A172 (cell line): ENCODE measurements around the gene PSORS1C1. TPM values are rescaled to one million over a fixed set of nuclear protein-coding genes. Genes with fewer than 3 reads are reported as not detected.

ENCODE experiments used
- DNase-seq: peaks from one replicate; pipeline ENCODE4 v3.0.0-alpha.2; 2015; ENCODE audit warnings: low spot score
- total RNA-seq: library from RNA; depleted of rRNA; stranded (reverse); fragments of >200 nt; shearing (Covaris generic); gene quantifications from 2 replicates; pipeline ENCODE4 v1.2.3, GENCODE V29; 2014

PSORS1C1 gene
- total RNA-seq, 1 experiment from 2014 or later, result 1.1 TPM

DNA sequence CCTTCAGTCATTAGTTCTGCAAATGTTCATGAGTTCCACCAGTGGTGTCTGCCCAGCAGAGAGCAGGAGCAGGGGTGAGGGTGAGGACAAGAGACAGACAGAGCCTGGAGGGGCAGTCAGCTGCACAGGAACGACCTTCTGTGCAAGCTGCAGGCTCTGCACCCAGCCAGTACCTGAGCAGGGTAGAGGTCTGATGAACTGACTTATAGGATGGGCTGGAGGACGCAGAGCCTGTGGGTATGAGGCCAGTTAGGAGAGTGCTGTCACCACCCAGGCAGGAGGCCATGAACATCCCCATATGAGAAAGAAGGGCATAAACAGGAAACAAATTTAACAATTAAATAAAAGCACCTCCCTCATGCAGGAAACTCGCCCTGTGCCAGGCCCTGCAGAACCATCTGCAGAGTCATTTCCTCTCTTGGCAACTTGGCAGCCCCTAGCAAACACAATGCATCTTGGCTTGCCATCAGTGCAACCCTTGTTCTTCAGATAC is 20.2 kb upstream of the PSORS1C1 start:
- peak; percentile 53 for DNase-seq

DNA sequence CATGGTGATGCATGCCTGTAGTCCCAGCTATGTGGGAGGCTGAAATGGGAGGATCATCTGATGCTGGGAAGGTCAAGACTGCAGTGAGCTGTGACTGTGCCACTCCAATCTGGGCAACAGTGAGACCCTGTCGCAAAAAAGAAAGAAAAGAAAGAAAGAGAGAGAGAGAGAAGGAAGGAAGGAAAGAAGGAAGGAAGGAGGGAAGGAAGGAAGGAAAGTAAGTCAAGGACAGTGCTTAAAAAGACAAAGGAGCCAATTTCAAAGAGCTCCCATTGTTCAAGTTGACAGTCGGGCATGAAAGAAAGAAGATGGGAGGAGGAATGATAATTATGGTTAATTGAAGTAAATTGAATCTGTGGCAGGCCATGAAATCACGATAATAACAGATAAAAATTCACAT is 18.4 kb upstream of the PSORS1C1 start:
- DNase-seq, result no peak

DNA sequence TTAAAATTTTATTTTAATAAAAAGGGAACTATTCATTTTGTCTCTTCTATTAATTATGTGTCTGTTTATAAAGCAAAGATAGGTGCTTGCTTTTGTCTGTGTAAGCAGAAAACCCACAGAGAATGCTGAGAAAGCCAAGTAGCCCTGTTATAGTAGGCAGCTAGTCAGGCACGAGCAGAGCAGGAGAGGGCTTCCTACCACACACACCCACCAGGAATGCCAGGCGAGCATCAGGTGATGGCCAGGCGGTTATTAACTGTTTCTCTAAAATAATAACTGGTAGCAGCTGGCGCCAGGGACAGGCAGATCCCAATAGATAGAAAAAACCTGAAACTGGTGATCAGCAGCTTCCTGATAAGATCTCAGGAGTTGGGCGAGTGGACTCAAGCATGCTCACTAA is 17.9 kb upstream of the PSORS1C1 start:
- DNase-seq, result no peak

DNA sequence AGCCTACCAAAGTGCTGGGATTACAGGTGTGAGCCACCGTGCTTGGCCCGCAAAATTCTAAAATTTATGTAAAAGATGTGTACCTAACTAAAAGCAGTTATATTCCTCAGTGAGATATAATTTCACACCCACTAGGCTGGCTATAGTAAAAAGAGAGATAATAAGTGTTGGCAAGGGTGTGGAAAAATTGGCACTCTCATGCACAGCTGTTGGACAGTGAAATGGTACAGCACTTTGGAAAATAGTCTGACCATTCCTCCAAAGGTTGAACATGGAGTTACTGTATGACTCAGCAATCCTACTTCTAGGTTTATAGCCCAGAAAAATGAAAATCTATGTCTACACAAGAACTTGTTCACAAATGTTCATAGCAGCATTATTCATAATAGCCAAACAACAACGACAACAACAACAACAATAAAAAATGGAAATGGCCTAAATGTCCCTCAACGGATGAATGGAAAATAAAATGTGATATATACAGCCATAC is 16.1 kb upstream of the PSORS1C1 start:
- DNase-seq, result no peak

DNA sequence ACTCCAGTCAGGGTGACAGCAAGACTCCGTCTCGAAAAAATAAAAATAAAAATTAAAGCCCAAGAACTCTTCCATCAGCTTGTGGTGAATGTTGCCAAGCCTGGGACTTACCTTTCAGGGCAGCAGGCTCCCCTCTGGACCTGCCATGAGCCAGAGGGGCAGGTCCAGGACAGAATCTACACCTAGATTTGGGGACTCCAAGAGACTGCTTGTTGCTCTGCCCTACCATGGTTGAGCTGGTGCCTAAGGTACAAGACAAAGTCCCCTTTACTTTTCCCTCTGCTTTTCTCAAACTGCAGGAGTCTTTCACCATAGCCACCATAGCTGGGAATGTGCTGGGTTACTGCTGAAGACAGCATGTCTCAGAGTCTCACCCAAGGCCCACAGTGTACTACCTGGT is 11.5 kb upstream of the PSORS1C1 start:
- no peak for DNase-seq

DNA sequence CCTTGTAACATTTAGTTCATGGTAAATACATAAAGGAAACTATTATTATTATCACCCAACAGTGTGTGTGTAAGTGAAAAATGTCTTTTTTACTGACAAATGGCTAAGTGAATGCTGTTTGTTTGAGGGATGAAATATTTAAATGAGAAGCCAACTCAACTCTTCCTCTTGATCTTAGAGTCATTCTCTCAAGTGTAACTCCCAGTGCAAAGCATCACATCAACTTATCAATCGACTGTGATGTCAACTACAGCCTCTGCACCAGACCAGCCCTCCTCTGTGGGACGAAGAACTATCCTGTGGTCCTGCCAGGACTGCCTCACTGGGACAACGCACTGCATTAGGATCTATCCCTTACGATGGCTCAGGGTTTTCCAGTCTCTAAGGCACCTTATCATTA is 7.5 kb upstream of the PSORS1C1 start:
- DNase-seq, result no peak

DNA sequence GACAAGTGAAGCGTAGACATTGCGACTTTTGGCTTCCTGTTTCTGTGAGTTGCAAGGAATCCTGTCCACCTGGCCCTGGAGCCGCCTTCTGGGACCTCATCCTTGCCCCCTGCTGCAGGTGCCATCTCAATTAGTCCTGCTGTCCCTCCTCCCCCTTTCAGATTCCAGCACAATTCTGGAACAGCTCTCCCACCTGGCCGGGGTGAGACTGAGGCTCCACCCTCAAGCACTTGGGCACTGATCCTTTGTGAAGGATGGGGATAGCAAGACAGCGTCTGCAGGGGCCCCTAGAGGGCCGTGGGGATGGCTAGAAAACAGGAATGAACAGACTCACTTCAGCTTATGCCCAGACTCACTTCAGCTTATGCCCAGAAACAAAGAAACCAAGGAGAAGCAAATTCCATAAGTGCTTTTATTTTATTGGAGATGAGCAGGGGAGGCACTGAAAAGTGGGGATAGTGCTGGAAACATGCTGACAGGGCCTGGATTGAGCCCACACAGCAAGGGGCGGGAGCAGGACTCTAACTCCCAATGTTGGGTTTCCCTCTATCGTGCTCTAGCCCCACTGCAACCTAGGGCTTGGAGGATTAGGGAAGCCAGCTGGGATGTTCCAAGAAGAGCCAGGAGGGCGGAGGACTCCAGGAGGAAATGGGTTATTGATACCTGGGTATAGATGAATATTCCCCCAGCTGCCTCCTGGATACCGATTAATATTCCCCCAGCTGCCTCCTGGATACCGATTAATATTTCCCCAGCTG is 3.6 kb upstream of the PSORS1C1 start:
- DNase-seq, result no peak

DNA sequence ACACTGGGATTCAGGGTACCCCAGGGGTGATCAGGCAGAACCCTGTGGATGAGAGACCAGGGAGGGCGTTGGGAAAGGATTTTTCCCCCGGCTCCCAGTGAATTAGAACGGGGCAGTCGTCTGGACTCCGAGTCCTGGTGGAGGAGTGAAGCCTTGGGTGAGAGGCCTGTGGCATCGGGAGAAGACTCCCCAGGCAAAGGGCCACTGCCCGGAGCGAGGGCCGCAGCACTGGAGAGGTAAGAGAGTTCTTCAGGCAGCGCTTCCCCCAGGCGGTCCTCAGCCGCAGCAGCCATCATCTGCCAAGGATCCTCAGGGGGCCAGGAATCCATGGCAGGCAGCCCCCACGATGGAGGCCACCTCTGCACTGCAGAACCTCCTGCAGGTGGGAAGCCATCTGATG is 2.9 kb upstream of the PSORS1C1 start:
- DNase-seq, result no peak

DNA sequence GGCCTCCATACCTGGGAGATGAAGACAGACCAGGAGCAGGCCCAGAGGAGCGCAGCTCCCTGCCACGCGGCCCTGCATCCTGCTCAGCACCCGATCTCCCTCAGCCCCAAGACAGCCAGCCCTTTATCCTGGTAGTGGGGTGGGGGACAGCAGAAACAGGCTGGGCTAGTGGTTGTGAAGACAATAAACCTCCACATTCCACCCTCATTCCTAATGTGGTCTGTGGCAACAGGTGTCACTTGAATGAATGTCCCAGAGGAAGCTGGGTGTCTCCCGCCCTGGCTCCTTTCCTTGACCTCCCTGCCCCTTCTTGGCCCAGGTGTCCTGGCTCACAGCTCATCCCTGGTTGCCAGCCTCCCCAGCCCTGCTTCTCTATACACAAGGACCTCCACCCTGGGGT is 2.1 kb upstream of the PSORS1C1 start, which contains the start of gene C6orf15:
C6orf15 (minus strand) TSS at position 98 of the 400 bp plus-strand sequence; CDS start at position 78, 20 bp downstream.
- DNase-seq, result no peak

DNA sequence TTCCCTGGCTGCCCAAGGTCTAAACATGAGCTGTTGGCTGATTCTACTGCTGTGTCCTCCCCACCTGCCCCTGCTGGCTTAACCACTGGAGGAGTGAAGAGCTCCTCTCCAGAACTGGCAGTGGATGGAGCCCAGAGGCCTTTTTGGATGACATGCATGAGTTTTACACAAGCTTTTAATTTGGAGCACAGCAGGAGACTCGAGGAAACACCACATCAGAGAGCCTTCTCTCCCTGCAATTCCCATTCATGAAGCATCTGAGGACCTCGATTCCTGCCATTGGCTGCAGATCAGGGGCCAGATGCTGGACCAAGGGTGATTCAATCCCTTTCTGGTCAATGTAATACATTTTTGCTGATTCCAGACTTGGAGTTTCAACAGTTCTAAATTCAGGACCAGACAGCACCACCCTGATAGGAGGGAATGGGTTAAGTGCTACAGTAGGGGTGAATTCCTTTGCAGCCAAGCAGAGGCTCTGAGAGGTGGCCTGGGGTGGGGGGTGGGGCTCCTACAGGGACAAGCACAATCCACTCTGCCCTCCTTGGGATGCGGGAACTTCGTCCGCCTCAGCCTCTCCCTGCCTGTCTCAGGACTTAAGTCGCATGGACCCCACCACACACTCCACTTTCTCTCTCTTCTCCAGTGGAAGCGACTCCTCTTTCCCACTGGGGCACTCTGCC is 599 bp upstream of the PSORS1C1 start:
- peak; percentile 63 for DNase-seq

DNA sequence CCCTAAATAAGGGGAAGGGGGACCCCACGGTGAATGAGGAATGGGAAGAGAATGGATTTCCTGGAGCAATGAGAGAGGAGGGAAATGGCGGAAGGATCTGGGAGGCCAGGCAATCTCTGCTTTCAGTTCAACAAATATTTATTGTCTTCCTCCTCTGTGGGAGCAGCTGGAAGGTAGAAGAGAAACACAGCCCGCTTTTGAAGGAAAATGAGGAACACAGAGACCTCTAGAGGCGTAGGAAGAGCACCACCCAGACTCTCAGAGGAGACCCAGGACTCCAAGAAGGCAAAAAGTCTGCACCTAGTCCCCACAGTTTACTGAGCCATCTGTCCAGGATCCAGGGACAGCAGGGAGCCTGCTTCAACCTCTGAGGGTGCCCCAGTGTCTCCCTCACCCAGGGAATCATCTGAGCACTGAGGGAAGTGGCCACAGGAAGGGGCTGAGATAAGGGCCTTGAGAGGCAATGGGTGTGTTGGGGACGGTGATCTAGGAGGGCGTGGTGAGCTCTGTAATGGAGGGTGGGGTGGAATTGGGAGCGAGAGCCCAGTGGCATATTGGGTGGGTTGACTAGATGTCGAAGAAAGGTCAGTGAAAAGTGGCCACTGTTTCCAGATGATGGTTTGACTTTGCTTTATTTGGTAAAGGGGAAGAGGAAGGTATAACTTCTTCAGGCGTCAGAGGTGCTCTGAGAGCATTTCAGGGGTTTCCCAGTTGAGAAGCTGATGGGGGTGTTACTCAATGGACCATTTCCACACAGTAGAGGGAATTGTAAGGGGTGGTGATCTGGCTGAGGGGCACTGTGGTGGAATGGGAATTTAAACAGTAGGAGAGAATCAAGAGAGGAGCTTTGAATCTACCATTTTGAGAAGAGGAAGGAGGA is 610 bp downstream of the PSORS1C1 start:
- peak; percentile 68 for DNase-seq

DNA sequence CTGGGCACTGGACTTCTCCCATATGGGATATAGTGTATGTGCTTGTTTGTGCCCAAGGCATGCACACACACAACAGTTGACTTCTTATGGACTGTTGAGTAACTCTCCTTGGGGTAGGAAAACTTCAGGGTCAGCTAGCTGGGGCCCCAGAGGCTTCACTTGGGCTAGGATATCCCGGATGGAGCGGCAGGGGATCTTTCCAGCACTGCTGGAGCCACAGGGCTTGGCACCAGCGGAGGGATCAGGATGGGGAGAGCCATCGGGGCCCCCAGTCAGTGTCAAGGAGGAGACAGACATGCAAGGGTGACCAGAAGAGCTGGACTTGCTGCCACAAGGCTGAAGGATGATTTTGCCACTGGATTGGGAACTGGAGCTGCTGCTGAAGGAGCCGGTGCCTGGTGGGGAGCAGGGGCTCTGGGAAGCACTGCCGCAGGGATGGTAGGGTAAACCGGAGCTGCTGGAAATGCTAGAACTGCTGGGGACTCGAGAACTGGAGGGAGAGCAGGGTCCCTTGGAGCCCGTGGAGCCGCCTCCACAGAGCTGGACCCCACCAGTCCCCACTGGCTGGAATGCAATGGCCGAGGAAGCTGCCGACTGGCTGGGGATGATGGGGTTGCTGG is 1.5 kb downstream of the PSORS1C1 start:
- no peak for DNase-seq

DNA sequence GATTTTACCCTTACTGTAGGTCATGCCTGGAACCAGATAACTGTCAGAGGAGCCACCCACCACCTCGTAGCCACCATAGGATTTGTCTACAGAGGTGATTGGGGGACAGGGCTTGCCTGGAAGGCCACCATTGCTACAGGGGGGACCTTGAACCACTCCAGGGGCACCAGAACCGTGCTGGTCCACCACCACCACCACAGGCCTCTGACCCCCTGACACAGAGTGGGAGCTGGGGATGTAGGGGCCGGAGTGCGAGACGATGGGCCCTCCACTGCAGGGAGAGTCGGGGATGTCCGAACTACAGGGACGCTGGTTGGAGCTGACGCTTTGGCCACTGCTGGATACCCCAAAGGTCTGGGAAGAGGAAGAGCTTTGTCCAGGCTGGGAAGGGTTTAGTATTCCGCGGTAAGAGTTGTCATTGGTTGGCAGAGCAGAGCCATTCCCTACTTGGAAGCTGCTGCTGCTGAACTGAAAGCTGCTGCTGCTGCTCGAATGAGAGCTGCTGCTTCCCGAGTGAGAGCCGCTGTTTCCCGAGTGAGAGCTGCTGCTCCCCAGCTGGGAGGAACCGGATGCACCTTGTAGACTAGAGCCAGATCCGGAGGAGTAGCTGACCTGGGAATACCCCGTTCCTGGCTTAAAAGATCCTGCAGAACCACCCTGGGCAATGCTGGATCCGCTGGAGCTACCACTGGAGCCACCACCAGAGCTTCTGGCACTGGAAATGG is 2.2 kb downstream of the PSORS1C1 start:
- DNase-seq, result no peak

DNA sequence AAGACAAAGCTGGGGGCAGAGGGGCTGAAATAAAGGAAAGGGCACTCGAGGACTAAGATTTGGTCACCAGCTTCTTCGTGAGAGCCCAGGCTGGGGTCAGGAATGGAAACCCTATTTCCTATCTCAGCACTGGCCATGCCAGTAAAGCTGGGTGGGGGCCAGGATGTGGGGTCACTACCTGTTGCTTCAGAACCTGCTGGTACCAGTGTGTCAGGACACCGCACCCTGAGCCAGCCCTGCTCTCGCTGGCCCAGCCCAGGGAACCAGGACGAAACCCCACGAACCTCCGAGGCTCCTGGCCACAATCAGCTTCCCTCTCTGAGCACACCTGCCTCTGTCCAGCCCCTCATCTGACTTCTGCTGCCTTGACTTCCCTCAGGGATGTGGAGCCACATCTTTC is 3.6 kb downstream of the PSORS1C1 start:
- no peak for DNase-seq

DNA sequence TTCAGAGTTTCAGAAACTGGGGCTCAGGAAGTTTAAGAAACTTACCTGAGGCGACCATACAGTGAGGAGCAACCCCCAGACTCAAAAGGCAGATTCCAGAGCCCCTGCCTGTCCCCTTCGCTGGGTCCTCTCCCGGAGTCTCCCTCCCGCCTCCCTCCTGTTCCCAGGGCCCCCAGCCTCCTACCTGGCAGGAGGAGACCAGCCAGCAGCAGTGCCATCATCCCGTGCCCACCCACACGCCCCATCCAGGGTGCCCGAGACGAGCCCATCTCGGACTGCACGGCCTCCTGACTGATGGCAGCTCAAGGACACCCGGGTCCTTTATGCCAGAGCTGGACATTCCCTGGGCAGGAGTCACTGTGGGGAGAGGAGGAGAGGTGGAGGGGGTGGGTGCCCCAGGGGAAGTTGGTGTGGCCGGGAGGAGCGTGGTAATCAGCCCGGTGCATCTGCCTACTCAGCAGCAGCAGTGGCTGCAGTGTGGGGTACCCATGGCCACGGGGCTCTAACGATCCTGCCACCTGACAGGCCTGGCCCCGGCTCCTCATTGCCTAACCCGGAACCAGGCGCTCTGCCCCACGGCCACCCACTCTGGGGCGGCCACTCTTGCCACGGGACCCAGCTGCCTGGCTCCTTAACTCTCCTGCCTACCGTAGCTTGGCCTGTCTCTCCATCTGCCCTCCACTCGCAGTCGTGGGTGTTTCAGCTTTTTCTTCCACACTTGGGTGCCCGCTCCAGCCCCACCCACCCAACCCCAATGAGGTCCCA is 5.7 kb downstream of the PSORS1C1 start, which contains the start of gene CDSN:
CDSN (minus strand) TSS at position 296 of the 765 bp plus-strand sequence; CDS start at position 269, 27 bp downstream.
- DNase-seq, result no peak

DNA sequence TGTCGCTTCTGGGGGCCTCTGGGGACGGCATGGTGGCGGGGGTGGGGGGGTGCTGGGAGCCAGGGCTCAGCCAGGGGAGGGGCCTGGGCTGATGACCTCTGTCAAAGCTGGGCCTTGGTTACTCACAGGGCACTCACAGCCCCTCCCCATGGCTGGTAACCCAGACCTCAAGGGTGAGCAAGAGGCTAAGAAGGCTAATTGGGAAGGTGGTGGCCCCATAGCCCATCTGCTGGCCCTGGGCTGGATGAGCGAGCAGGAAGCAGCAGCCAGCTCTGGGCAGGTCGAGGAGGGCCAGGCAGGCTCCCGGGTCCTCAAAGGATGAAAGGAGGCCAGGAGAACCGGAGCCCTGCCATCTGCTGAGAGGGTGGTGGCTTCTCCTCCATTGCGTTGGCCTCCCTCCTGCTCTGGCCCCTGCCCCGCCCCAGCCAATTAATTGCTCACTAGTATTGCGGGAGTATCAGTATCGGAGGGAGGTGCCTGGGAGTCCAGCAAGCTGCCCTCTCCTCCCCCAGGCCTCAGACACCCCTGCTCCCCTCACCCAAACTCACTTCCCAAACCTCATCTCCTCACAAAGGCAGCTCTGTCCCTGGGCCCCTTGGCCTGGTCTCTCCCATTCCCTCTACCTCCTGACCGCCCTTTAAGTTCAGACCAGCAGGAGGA is 6.7 kb downstream of the PSORS1C1 start:
- no peak for DNase-seq

DNA sequence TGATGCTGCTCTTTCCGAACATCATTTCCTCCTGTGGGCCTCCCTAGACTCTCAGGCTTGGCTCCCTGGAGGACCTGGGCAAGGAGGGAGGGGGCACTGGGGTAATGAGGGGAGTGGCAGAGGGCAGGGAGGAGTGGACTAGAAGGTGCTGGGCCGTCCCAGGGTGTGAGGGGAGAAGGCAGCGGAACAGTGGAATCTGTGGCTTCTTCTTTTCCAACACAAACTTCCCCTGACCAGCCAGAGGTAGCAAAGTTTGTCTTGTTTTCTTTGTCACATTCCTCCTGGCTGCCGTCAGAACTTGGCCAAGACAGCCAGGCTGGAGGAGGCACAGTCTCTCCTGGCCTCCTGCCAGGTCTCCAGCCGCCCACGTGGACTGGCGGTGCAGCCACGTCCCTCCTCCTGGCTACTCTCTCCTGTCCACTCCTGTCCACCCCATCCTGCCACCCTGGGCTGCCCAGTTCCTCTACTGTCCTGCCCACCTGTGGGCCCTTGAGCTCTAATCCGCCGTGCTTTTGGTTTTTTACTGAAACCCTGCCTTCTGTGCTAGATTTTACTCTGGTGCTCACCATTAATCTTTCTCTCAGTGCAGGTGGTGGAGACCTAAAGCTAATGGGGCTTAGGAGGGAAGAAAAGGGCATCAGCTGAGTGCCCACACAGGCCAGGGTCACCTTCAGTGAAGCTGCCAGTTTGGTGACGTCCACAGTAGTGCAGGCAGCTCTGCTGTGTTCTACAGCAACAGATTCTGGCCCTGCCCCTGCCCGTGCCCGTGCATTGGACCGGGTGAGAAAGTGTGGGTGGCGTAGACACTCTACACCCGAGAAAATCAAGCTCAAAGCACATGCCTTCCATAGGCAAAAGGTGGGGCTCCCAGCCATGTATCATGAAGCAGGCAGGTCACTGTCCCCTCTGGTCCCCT is 8.4 kb downstream of the PSORS1C1 start:
- DNase-seq, result peak; percentile 93

DNA sequence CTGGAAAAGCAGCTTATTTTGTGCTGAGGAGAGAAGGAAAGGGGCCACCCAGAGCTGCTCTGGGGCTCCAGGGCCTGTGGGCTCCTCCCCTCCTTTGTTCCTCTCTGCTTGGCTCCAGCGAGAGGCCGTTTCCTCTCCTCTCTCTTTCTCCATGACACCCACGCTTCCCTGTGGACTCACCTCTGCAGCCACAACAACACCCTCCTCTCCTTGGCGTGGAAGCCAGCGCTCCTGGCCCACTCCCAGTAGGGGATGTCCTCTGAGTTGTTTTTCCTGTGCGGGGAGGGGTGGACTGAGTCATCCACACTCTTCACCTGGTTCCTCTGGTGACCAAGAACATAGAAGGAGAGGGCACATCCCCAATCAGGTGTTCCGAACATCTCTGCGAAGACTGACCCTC is 10.6 kb downstream of the PSORS1C1 start:
- DNase-seq, result peak; percentile 69
